Omental fat pad (tissue), 4 donors: ENCODE data around the gene GNPTAB. TPM values are rescaled to one million over a fixed set of nuclear protein-coding genes. Genes with fewer than 3 reads are reported as not detected.
"Not testable (repeated sequence)": the region's sequence is repeated elsewhere in the genome, so short reads cannot be mapped to it uniquely, and the experiment has no call there.

ENCODE experiments used
- ATAC-seq: fragments of 150-250 bp; one replicate; pipeline ENCODE4 v1.9.1; 2016; ENCODE audit warnings: mild to moderate bottlenecking, moderate library complexity; ENCODE audit not compliant: low FRiP score
- DNase-seq: peaks from one replicate; pipeline ENCODE4 v3.0.0-alpha.2; 2019; ENCODE audit warnings: low spot score
- total RNA-seq, 4 donors: library from RNA; depleted of rRNA; stranded (reverse); fragments of >200 nt; gene quantifications; one replicate each; pipeline ENCODE4 v1.1.0, GENCODE V29; 2016
- TF ChIP-seq, protein P1 (sequence below), 3 donors: fragments of 450-650 bp; IDR thresholded peaks; one replicate each; pipeline ENCODE4 v1.5.1; 2016 to 2017; ENCODE audit warnings: antibody characterized with exemption in 3 of 3, mild to moderate bottlenecking in 3 of 3, moderate library complexity in 2 of 3

GNPTAB gene
- total RNA-seq, 4 donors from 2014 or later: 18.3 to 28.8 (median 24.8) TPM

DNA sequence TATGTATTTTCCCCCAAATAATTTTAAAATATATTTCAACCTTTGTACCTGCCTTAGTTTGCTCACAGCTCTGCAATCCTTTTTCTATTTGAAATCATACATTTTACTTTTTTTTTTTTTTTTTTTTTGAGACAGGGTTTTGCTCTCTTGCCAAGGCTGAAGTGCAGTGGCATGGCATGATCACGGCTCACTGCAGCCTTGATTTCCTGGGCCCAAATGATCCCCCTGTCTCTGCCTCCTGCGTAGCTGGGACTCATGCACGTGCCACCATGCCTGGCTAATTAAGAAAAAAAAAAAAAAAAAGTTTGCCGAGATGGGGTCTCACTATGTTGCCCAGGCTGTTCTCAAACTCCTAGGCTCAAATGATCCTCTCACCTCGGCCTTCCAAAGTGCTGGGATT, 90.2 kb downstream of the GNPTAB start:
- TF ChIP-seq, protein P1, sequence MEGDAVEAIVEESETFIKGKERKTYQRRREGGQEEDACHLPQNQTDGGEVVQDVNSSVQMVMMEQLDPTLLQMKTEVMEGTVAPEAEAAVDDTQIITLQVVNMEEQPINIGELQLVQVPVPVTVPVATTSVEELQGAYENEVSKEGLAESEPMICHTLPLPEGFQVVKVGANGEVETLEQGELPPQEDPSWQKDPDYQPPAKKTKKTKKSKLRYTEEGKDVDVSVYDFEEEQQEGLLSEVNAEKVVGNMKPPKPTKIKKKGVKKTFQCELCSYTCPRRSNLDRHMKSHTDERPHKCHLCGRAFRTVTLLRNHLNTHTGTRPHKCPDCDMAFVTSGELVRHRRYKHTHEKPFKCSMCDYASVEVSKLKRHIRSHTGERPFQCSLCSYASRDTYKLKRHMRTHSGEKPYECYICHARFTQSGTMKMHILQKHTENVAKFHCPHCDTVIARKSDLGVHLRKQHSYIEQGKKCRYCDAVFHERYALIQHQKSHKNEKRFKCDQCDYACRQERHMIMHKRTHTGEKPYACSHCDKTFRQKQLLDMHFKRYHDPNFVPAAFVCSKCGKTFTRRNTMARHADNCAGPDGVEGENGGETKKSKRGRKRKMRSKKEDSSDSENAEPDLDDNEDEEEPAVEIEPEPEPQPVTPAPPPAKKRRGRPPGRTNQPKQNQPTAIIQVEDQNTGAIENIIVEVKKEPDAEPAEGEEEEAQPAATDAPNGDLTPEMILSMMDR (IDR thresholded peaks at IDR 0.05): no peak
- no peak for DNase-seq
- ATAC-seq: no peak

DNA sequence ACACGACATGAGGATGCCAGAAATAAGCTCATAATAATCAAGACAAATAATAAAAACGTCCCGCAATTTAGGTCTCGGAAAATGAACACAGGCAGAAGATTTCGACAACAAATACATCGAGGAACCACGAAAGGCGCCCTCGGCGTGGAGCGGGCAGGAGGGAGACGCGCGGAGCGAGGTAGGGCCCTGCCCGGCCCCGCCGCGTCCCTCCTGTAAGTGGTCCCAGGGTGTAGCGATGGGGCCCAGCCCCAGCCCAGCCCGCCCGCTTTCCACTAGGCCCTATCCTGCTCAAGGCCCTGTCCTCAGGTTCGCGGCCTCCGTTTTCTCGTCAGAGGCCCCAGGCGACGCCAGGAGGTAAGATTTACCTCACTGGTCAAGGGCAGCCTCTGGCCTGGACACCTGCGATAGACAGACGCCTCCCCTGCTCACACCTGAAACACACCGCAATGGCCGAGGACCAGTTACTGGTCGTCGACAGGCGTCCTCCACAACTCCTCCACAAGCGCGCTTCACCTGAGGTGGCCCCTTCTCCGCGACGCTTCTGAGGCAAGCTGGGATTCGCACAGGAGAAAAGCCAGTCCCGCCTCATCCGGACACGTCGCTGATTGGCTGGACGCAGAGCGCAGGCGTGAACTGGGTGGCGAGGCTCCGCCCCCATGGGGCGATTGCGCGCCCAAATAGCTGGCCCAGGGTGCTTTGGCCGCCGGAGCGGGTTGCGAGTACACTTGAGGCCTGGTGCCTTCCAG, 91.7 kb downstream of the GNPTAB start, which contains the start of gene SYCP3:
Gene SYCP3, minus strand, starts transcription at position 543 of the 746 bp plus-strand sequence. CDS start 1,527 bp downstream, outside the sequence.
- ATAC-seq (no peak), DNase-seq (no peak)
- TF ChIP-seq, protein P1 (IDR thresholded peaks at IDR 0.05): no peak

DNA sequence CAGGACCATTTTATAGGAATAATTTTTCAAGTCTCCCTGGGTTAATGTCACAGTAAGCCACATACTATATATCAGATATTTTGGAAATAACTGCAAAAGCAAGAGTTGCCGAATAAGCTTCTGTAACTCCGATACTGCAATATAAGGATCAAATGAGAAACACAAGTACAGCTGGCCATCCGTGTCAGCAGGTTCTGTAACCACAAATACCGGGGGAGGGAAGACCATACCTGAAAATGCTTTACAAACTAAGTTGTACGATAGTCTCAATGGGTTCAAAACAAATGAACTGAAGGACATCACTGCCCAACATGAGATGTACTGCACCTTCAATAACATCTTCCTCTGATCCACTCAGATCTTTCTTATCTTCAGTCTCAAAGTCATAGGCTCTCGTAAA, 93.3 kb downstream of the GNPTAB start:
- no peak for DNase-seq
- ATAC-seq: no peak
- TF ChIP-seq, protein P1 (IDR thresholded peaks at IDR 0.05): no peak

DNA sequence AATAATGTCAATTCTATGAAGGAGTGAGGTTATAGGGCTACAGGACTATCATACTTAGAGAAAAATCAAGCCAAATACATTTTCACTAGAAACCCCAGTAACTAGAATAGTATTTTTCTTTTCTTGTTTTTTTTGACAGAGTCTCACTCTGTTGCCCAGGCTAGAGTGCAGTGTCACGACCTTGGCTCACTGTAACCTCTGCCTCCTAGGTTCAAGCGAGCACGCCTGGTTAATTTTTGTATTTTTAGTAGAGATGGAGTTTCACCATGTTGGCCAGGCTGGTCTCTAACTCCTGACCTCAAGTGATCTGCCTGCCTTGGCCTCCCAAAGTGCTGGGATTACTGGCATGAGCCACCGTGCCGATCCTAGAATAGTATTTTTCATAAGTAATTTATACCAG, 96.3 kb downstream of the GNPTAB start:
- not testable (repeated sequence) for ATAC-seq, DNase-seq

DNA sequence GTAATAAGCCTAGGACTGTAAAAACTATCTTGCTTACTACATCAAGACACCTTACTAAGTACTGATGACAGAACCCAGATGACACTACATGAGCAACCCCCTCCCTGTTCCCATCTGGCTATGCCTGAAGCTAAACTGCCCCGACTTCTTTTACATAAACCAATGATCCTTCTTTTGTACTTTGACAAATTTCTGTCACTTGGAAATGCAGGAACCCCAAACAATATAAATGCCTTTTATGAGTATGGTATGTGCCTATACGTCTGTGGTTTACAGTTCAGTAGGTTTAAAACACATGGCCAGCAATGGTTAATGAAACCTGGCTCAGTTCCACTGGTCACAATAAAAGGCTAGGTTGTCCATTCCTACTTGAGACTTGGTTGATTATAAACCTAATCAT, 97.6 kb downstream of the GNPTAB start:
- no peak for ATAC-seq
- TF ChIP-seq, protein P1 (IDR thresholded peaks at IDR 0.05): no peak

DNA sequence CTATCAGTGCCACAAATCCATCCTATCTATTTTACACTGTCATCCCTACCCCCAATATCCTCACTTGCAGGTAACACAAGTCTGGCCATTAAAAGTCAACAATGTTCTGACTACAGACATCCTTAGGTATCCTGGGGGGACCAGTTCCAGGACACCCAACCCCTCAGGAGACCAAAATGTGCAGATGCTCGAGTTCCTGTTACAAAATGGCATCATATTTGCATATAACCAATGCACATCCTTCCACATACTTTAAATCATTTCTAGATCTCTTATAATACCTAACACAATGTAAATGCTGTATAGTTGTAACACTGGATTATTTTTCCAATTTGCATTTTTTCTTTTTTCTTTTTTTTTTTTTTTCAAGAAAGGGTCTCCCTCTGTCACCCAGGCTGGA, 98.4 kb downstream of the GNPTAB start:
- DNase-seq (no peak), ATAC-seq (no peak)
- TF ChIP-seq, protein P1 (IDR thresholded peaks at IDR 0.05): no peak

More for the DNA sequence above, 97.6 kb downstream of the GNPTAB start:
- DNase-seq: no peak

DNA sequence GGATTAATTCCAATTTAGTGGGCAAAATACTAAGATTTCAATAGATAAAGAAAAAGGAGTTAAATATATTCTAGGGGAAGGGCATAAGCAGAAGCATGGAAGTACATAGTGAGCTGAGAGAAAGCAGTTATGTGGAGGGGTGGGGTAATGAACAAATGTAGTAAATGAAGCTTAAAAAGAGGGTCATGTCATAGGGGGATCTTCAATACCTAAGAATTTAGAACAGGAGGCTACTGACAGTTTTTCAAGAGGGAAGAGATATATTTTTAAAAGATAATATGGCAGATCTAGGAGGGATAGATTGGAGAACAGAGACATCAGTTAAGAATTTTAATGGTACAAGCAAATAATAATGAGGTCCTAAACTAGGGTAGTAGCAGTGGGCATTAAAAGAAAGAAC, 100.9 kb downstream of the GNPTAB start:
- TF ChIP-seq, protein P1 (IDR thresholded peaks at IDR 0.05): no peak
- no peak for ATAC-seq
- no peak for DNase-seq
